ENCODE data around the gene GIT2.
A peak's percentile ranks its signal among the peaks of the same experiment; 100 is the strongest.

Gene GIT2

DNA sequence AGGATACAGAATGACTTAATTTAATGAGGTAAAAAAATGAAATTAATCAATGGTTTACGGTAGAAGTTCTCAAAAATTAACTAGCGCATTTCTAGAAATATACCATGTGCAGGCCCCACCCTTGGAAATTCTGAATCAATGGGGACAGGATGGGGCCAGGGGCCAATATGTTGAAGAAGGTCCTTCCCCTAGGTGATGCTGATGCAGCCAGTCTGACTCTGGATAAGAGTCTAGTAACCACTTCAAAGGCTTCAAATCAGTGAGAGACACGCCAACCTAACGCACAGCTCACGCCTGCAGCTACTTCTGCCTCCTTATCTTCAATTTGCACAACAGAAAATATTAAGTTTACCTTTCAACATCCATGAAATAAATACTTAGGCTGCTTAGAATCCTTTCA lies 14.9 kb downstream of the GIT2 start:
- DNase-seq (ENCODE audit: low read depth in 2 of 2), result peak; percentile 43 to 45

DNA sequence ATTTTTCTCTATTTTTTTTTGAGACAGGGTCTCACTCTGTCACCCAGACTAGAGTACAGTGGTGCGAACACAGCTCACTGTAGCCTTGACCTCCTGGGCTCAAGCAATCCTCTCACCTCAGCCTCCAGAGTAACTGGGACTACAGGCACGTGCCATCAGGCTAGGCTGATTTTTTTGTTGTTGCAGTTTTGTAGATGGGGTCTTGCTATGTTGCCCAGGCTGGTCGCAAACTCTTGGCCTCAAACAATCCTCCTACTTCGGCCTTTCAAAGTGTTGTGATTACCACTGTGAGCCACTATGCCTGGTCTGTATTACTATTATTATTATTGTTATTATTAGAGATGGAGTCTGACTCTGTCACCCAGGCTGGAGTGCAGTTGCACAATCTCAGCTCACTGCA lies 23.3 kb downstream of the GIT2 start:
- DNase-seq (ENCODE audit: low read depth in 2 of 2), result no peak

DNA sequence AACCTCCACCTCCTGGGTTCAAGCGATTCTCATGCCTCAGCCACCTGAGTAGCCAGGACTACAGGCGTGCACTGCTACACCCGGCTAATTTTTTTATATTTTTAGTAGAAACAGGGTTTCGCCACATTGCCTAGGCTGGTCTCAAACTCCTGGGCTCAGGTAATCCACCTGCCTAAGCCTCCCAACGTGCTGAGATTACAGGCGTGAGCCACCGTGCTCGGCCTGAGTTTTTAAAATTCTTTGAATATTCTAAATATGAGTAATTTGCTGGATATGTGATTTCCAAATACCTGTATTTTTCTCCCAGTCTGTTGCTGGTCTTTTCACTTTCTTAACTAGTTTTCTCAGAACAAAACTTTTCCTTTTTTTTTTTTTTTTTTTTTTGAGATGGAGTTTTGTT lies 27.4 kb downstream of the GIT2 start:
- DNase-seq (ENCODE audit: low read depth in 2 of 2), result no peak

DNA sequence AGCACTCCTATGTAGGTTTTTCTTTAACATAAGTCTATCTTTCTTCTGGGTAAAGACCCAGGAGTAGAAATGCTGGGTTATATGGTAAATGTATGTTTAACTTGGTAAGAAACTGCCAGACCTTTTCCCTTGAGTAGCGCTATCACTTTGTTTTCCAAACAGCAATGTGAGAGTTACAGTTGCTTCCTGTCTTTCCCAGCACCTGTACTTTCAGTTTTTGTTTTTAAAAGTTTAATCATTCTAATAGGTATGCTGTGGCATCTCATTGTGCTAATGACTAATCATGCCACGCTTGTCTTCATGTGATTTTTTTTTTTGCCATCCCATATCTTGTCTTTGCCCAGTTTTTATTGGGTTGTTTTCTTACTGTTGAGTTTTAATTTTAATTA lies 28.1 kb downstream of the GIT2 start:
- no peak for DNase-seq (ENCODE audit: low read depth in 2 of 2)

DNA sequence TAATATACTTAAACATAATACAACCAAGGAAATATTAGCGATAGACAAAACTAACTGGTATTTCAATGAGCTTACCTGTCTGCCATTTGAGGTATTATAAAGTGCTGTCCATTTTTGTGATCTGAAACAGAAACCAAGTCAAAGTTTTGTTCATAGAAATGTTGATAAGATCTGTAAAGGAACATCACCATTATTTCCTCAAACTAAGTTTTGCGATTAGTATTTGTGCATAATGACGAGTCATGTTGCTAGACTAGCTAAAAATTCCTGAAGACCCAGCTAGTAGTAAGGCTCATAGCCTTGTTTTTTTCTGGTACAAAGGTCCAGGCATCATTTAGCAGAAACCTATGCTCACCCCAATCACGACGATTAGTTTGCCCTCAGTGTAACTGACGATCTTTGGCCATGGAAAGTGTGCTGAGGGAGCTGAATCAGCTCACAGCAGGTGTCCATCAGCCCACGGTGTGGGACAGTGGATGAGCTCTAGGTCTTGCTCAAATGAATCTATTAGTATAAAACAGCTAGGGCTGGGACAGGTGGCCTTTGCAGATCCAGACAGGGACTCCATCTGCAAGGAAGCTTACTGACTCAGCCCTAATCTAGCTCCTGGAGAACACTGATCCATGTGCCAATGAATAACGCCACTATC lies 28.7 kb downstream of the GIT2 start:
- DNase-seq (ENCODE audit: low read depth in 2 of 2), result no peak

DNA sequence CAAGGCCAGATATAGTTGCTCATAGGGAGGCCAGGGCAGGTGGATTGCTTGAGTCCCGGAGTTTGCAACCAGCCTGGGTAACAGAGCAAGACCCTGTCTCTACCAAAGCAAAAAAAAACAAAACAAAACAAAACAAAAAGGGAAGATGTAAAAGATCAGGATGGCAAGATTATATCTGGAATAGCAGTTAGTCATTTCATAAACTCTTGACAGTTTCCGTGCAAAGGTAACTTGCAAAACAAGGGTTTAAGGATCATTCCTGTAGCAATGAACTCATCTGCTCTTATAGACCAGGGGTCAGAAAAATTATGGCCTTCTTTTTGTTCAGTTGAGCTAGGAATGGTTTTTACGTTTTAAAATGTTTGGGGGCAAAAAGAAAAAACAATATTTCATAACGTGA lies 29.6 kb downstream of the GIT2 start:
- no peak for DNase-seq (ENCODE audit: low read depth in 2 of 2)

DNA sequence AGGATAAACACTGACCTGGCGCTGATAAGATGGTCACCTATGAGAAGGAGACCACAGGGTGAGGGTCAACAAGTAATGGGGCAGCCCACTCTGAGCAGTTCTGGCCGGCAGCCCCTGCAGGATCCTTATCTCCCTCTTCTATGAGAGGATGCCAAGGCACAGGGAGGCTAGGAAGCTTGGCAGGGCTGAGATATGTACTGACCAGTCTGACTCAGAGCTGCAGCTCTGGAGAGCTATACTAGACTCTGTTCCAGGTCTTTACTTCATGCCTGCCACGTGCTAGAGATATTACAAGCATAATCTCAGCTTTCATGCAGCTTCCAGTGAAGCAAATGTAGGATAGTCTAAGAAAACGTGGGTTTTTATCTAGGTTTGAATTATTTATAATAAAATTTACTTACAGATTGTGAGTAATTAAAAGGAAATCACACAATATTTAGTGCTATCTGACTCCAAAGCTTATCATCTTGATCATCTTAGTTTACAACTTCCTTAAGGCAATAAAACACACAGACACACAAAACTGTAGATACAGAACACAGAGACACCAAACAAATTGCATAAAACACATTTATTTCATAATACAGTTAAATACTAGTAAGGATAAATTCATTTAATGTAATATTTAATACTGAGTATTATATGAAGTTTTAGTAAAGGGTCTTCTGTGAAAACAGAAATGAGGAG lies 32.3 kb downstream of the GIT2 start:
- no peak for DNase-seq (ENCODE audit: low read depth in 2 of 2)

DNA sequence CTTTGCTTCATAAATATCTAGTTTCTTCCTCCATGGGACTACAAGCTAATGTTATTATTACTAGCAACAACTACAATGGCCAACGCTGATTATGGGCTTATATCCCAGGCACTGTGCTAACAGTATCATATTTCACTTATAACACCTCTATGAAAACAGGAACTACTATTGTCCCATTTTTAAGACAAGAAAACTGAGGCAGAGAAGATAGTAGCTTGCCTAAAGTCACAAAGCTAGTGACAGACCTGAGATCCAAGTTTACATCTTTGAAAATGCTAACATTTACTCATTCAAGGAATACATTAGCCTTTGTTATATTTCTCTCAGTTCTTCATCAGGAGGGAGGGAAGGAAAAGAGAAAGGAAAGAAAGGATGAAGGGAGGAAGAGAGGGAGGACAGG lies 32.8 kb downstream of the GIT2 start:
- no peak for DNase-seq (ENCODE audit: low read depth in 2 of 2)

DNA sequence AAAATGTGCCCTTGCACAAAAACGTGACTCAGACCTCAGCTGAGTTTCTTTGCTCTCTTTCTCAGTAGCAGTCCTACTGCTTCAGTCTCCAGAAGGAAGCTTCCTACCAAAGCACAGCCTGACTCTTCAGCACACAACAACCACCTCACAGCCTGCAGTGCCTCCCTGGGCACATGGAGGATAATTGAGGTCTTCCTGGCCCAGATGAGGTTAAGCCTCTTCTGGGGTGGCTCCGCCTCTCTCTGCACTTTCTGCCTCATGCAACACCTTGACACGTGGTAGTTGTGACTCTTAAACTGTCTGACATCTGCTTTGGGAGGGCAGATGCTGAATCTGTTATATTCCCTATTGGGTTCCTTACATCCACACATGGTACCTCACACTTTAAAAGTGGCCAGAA lies 33.8 kb downstream of the GIT2 start:
- no peak for DNase-seq (ENCODE audit: low read depth in 2 of 2)

DNA sequence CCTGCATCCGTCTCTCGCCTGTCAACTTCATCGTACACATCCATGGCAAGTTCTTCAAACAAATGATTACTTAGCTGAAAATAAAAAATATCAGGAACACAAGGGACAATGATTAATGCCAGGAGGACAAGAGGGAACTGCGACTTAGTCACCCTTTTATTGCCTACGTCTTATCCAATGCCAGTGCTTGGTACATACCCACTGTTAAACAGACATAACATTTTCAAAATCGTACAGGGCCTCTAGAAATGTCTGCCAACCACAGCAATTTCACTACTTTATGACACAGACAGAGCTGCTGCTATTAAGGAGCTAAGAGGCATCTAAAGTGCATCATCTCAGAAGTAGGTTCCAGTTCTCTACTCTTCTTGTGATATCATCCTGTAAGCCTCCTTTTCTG lies 34.6 kb downstream of the GIT2 start:
- DNase-seq (ENCODE audit: low read depth in 2 of 2), result no peak

DNA sequence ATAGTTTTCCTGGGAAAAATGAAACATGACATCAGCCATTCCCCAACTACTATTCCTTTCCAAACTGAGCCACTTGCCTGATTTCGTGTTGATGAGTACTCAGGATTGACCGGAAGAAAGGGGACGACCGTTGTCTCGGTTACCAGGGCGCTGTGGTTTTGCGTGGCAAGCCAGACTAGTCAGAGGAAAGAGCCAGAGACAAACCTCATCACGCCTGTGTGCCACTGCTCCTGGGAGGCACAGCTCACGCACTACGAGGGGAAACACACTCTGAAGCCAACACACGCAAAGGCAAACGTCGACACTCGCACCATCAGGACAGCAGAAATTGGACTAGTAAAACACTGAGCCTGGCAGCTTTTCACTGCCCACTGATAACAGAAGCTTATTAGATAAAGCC lies 35.0 kb downstream of the GIT2 start:
- no peak for DNase-seq (ENCODE audit: low read depth in 2 of 2)

DNA sequence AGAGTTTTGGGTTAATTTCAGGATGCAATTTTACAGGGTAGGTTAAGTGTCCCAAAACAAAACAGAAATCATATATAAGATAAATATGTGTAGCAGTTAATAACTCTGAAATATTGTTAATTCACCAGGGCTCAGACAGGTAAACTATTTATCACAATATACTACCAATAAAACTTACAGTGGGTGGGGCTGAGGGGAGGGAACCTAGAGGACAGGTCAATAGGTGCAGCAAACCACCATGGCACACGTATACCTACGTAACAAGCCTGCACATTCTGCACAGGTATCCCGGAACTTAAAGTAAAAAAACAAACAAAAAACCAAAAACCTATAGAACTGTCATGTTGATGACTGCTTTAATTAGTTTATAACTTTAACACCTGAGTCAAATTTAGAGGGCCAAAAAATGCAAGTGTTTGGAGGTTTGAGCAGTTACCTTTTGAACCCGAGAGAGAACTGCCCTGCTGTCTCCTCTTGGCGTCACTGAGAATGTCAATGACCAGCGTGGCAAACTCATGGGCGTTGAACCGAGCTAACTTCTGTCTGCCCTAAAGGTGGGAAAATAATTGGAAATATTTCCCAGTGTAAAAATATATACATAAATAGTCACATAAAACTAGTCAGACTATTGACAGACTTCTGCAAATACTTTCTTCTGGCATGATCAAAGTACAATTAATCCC lies 36.6 kb downstream of the GIT2 start:
- no peak for DNase-seq (ENCODE audit: low read depth in 2 of 2)

DNA sequence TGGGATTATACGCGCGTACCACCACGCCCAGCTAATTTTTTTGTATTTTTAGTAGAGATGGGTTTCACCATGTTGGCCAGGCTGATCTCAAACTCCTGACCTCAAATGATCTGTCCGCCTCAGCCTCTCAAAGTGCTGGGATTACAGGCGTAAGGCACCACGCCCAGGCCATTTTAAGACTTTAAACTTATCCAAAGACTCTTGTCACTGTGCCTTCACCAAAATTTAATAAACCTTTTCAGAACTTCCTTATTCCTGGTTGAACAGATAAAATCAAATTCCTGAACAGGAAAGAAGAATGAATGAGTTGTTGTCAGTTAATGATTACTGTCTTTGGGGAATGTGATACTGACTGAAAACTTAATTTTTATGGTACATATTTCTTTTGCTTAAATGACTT lies 37.8 kb downstream of the GIT2 start:
- DNase-seq (ENCODE audit: low read depth in 2 of 2), result no peak

DNA sequence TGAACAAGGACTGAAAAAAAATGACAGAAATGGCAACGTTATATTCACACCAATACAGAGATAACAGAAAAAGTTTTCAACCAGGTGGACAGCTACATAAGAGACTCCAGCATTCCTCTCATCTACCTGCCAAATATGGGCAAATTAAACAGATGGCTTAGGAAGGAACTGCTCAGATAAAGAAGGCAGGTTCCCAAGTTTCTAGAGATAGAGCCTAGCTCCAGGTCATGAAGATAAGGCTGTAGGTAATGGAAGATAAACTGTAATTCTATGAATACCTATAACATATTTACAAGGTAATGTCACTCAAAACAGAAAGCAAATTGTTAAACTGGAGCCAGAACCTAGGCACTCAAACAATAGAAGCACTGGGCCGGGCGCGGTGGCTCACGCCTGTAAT lies 42.5 kb downstream of the GIT2 start:
- DNase-seq (ENCODE audit: low read depth in 2 of 2), result no peak

DNA sequence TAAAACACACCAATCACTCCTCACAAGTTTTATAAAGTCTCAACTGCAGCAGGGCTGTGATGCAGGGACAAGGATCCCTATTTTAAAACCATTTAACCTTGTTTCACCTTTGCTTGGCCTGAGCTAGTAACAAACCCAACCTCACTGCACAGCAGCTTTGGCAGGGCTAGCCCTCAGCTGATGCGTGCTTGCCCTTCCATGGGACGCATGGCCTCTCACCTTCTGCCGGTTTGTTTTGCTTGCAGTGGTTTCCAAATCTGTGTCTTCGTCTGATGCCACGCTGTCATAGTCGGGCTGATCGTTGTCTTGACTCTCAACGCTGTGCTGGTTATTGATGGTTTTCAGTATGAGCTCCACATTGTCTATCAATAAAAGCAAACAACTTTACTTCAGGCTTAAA lies 43.3 kb downstream of the GIT2 start:
- DNase-seq (ENCODE audit: low read depth in 2 of 2), result no peak

DNA sequence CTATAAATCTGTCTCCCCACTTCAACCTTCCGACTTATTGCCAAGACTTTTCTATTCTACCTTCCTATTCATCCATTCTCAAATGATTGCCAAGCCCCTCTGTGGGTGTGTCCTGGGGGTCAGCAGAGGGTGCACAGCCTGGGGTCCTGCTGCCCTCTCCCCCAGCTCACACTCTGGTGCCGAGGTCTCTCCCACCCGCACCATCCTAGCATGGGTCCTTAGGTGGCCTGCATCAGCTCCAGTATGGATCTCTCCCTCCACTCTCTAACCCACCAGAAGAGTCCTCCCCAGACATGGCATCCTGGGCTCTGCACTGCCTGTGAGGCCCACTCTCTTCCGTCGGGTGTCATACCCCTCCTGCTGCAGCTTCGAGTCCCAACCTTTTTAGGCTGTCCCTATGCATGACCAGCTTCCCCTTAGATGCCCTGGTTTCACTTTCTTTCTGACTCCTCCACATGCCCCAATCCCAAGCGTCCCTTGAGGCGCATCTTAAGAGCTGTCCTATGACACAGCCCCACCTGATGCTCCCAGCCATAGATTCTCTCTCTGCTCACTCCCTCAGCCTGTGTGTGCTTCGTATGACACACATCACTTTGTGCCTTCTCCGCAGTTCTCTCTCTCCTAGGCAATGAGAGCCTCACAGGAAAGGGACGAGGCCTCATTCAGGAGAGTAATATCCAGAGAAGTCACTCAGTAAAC lies 43.9 kb downstream of the GIT2 start:
- no peak for DNase-seq (ENCODE audit: low read depth in 2 of 2)

DNA sequence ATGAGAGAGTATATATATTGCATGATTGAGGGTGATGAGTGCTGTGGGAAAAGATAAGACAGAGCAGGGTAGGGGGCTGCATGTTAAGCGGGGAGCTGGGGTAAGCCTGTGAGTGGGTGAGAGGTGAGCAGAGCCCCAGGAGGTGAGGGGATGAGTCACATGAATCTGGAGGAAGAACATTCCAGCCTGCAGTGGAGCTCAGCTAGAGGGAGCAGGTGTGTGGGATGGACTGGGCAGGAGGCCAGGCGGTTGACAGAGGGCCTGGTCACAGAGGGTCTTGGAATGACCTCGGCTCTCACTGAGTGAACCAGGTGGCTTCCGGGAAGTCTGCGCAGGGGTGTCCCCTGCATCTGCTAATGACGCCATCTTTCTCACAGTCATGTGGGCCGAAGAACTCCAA lies 44.4 kb downstream of the GIT2 start:
- no peak for DNase-seq (ENCODE audit: low read depth in 2 of 2)

DNA sequence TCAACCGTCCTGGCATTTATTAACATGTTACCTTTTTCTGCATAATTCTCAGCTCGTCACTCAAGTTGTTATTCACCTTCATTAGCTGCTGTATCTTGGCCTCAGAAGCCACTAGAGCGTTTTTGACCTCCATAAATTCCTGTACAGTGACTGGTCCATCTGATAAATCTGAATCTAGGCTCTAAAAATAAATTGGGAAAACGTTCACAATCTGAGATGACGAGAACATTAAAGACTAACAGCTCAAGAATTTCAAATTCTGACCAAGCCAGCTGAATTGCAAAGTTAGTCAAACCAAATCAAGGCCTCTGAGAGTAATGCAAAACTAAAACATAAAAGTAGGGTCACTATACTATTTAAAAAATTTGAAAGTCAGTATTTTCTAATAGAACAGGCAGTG lies 45.0 kb downstream of the GIT2 start:
- DNase-seq (ENCODE audit: low read depth in 2 of 2), result no peak

DNA sequence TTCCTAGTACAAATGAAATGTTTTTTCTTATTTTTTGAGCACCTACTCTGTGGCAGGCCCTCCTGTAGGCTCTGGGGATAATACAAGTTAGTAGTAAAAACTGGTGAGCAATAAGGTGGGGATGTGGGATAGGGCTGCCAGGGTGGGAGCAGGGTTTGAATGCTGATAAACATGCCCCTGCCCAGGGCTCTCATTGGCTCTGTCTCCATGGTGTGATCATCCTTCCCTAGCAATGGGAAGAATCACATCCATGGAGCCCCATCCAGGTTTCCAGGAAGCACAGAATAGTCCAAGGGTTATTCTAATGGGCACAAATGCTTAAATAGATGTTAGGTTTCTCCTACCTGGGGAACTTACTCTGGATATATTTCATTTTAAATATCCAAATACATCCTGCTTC lies 45.5 kb downstream of the GIT2 start:
- DNase-seq (ENCODE audit: low read depth in 2 of 2), result no peak

DNA sequence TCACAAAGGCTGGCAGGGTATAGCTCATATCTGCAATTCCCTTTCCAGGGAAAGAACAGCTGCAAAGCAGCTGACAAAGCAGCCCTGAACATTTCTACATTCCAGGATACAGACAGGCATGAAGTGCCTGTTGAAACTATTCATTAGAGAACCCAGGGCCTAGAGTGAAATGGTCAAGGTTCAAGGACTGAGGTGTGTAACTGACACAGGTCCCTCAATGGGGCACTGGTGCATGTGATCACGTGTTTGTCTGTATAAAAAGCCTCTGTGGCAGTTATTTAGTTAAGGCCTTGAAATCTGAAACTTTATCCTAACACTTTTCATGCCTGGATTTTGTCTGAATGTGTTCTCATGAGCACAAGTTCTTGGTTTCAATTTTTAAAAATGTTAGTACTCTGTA lies 47.1 kb downstream of the GIT2 start:
- no peak for DNase-seq (ENCODE audit: low read depth in 2 of 2)

DNA sequence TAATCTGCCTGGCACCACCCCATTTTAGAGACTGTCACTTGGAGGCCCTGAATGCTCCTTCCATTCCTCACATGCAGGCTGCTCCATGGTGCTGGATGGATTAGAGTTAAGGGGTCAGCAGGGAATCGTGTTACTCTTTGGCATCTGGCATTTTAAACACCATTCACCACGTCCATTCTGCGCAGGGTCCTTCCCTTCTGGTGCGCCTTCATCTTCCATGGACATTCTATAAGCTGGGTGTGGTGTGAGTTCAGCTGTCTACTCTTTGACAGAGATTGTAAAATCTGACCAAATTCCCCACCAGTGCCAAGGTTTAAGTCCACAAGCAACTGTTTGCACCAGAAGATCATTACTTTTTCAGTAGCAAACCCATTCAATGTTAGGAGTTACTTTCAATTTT lies 47.8 kb downstream of the GIT2 start:
- DNase-seq (ENCODE audit: low read depth in 2 of 2), result no peak

DNA sequence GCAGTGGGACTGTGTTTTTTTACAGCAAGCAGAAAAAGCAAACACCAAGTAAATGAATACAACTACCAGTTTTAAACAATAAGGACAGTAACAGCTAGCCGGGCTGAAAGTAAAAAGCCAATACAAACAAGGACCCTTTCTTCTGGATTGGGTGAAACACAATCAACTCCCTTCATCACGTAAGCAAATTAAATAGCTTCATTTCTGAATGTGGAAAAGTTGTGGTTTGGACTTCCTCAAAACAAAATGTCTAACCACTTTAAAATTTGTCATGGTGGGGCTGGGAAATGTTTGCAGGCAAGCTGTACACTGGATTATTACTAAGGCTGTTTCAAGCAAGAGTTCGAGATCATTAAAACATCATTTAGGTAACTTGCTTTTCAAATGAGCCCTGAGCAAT lies 48.6 kb downstream of the GIT2 start:
- no peak for DNase-seq (ENCODE audit: low read depth in 2 of 2)

DNA sequence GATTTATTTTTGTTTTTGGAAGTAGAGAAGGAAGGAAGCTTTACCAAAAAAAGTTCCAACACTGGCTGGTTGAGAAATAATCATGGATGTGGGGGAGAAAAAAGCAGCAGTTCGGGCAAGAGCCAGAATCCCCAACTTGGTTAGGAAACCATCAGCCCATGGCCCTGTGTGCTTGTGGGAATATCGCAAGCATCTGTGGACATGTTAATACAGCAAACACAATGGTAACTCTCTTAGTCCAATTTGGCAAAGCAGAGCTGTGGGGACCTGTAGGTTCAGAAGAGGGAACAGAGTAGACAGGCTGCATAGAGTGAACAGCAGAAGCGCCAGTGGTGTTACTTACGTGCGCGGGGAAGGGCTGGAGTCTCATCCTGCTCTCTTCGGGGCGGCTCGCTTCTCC lies 49.3 kb downstream of the GIT2 start:
- DNase-seq (ENCODE audit: low read depth in 2 of 2), result no peak
